NCI-H526 treated with DMSO at 0.1 percent for 48 hours (cell line): Measurements from ENCODE around the gene AKT1S1.

Experiments used
- DNase-seq: peaks from one replicate; lab custom pipeline; 2025; lab: John Stamatoyannopoulos, UW

AKT1S1 gene

GRCh38 chr19:49866933-49867782, 10.0 kb downstream of the AKT1S1 start, which contains the start of gene PNKP:
PNKP (minus strand) TSS chr19:49867576; CDS start chr19:49867204, 372 bp downstream.
- DNase-seq, result peak; percentile 86

GRCh38 chr19:49864890-49865289, 12.3 kb downstream of the AKT1S1 start:
- no peak for DNase-seq

- no peak for DNase-seq
Measured at GRCh38 chr19:49863935-49864320, 13.2 kb downstream of the AKT1S1 start.

- no peak for DNase-seq
Measured at GRCh38 chr19:49863254-49863934, 13.8 kb downstream of the AKT1S1 start.

- DNase-seq, result no peak
Measured at GRCh38 chr19:49862391-49863253, 14.5 kb downstream of the AKT1S1 start.

GRCh38 chr19:49861541-49862378, 15.4 kb downstream of the AKT1S1 start:
- no peak for DNase-seq

- DNase-seq, result no peak
Measured at GRCh38 chr19:49861107-49861506, 16.0 kb downstream of the AKT1S1 start.

- no peak for DNase-seq
Measured at GRCh38 chr19:49860336-49861102, 16.6 kb downstream of the AKT1S1 start.

- DNase-seq, result no peak
Measured at GRCh38 chr19:49859682-49860335, 17.3 kb downstream of the AKT1S1 start.

- DNase-seq, result no peak
Measured at GRCh38 chr19:49858088-49858985, 18.8 kb downstream of the AKT1S1 start.

- no peak for DNase-seq
Measured at GRCh38 chr19:49857838-49858087, 19.4 kb downstream of the AKT1S1 start.

- DNase-seq, result no peak
Measured at GRCh38 chr19:49857061-49857837, 19.9 kb downstream of the AKT1S1 start.

- no peak for DNase-seq
Measured at GRCh38 chr19:49856574-49857021, 20.6 kb downstream of the AKT1S1 start.

GRCh38 chr19:49855676-49856573, 21.2 kb downstream of the AKT1S1 start:
- no peak for DNase-seq

GRCh38 chr19:49855277-49855675, 21.9 kb downstream of the AKT1S1 start:
- DNase-seq, result no peak

GRCh38 chr19:49854378-49855263, 22.5 kb downstream of the AKT1S1 start:
- no peak for DNase-seq
